GM10266 (cell line): ENCODE results near the gene GRM1.

Experiments
- DNase-seq: peaks from one replicate; pipeline ENCODE4 v3.0.0; 2012; ENCODE audit errors: extremely low spot score
- CTCF ChIP-seq: IDR thresholded peaks from 2 replicates; pipeline ENCODE4 v1.5.1; 2012; ENCODE audit warnings: mild to moderate bottlenecking, low read depth; ENCODE audit not compliant: control insufficient read depth, insufficient read depth; ENCODE audit errors: missing control alignments

GRM1 gene

GRCh38 chr6:146111881-146112450 is 83.1 kb downstream of the GRM1 start:
- no peak for DNase-seq
- no peak for TF ChIP-seq CTCF

DNA sequence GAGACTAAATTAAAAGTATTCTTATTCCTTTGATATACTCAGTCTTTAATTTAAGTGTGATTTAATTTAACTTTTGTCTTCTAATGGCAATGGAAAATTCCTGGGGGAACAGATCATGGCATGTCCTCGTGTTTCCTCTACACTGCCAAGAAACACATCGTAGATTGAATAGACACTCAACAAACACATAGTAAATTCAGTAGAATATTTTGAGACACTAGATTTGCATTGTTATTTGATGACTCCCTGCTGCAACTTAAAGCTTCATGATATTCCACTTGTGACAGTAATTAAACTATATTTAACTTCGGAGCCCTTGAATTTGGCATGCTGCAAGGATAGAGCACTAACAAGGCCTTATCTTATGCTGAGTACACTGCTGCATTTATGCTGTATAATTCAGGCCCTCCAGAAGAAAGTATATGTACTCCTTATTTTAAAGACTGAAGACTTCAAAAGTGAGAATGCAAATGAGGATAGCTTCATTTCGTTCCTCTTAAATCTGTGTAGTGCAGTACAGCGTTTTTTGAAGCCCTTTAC is 84.3 kb downstream of the GRM1 start:
- no peak for TF ChIP-seq CTCF
- DNase-seq: no peak

- TF ChIP-seq CTCF: no peak
These were observed 94.8 kb downstream of the GRM1 start for GRCh38 chr6:146123616-146124015.

GRCh38 chr6:146127447-146128215 is 98.8 kb downstream of the GRM1 start:
- DNase-seq: no peak
- no peak for TF ChIP-seq CTCF

More at GRCh38 chr6:146123616-146124015, 94.8 kb downstream of the GRM1 start:
- no peak for DNase-seq

DNA sequence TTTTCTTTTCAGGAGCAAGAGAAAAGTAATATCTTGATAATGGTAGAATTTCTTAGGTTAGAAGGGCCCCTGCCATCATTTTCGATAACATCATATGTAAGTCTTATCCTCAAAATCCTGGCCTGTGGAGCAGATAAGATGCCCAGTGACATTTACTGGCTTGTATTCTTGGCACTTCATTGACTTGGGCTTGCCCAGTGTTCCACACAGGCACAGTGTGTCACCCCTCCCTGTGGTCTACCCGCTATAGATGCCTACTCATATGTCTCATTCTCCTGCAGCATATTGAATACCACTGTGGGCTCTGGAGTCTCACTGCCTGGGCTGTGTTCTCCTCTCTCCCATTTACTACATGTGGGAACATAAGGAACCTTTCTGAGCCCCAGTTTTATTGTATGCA is 105.0 kb downstream of the GRM1 start:
- no peak for TF ChIP-seq CTCF
- DNase-seq: no peak

GRCh38 chr6:146135167-146135566 is 106.3 kb downstream of the GRM1 start:
- TF ChIP-seq CTCF: no peak
- no peak for DNase-seq

DNA sequence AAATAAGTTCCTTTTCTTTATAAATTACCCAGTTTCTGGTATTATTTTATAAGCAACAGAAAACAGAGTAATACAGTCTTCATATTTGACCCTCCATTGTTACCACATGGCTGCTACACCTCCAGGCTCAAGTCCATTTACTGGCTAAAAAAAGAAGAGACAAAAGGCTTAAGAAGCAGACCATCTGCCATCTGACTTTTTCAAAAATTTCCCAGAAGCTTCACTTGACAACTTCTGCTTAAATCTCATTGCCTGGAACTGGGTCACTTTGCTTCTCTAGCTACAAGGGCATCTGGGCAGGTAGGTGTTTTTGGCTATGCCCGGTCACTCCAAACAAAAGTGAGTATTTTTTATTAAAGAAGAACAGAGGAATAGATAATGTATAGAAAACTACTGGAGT is 118.0 kb downstream of the GRM1 start:
- DNase-seq: no peak
- TF ChIP-seq CTCF: no peak
